Measurements from ENCODE around the gene GCM1.

DNA sequence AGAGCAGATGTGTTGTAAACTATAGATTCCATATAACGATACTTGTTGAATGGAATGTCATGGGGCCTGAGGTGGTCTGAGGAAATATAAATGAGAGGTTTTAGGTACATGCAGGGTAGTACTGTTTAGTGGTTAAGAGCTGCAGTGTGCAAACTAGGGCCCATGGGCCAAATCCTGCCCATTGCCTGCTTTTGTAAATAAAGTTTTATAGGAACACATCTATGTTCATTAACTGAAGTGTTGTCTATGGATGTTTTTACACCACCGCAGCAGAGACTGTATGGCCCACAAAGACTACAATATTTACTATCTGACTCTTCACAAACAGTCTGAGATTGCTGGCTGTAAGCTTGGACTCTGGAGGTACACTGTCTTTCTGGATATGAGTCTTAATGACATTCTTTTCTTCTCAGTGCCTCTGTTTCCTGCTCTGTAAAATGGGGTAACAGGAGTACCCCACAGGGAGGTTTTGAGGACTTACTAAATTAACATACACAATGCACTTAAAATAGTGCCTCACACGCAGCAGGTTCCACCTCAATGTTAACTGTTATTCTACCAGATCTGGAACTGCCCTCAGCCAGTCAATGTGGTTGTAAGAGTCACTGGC, 12.5 kb downstream of the GCM1 start:
- TF ChIP-seq EP300 (IDR thresholded peaks at IDR 0.05) = no peak
- TF ChIP-seq, protein P1, sequence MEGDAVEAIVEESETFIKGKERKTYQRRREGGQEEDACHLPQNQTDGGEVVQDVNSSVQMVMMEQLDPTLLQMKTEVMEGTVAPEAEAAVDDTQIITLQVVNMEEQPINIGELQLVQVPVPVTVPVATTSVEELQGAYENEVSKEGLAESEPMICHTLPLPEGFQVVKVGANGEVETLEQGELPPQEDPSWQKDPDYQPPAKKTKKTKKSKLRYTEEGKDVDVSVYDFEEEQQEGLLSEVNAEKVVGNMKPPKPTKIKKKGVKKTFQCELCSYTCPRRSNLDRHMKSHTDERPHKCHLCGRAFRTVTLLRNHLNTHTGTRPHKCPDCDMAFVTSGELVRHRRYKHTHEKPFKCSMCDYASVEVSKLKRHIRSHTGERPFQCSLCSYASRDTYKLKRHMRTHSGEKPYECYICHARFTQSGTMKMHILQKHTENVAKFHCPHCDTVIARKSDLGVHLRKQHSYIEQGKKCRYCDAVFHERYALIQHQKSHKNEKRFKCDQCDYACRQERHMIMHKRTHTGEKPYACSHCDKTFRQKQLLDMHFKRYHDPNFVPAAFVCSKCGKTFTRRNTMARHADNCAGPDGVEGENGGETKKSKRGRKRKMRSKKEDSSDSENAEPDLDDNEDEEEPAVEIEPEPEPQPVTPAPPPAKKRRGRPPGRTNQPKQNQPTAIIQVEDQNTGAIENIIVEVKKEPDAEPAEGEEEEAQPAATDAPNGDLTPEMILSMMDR (IDR thresholded peaks at IDR 0.05) = no peak

Measured in stomach (tissue), 4 donors.